Lung (tissue), 12 donors: ENCODE results near the gene XYLB. TPM values are rescaled to one million over a fixed set of nuclear protein-coding genes. Genes with fewer than 3 reads are reported as not detected.

Experiments used
- ATAC-seq: fragments of 200-7000 bp; cut with Tn5 transposase; one replicate; pipeline ENCODE4 v1.9.1; 2020; ENCODE audit warnings: moderate number of reproducible peaks; ENCODE audit not compliant: insufficient read depth, low FRiP score
- DNase-seq, 3 donors: peaks; one replicate each; pipeline ENCODE4 v3.0.0-alpha.2; 2013 to 2017
- H3K27ac ChIP-seq, 2 donors: one replicate each; pipeline ENCODE4 v1.5.1; 2013; ENCODE audit warnings: mild to moderate bottlenecking in 2 of 2, moderate library complexity in 2 of 2, control low read depth in 1 of 2, inconsistent platforms in 1 of 2, low read depth in 1 of 2, low read length in 1 of 2
- H3K27me3 ChIP-seq, 3 donors: one replicate each; pipeline ENCODE4 v1.5.1; 2013; ENCODE audit warnings: low read length in 2 of 3; ENCODE audit not compliant: control insufficient read depth in 3 of 3, insufficient read depth in 3 of 3
- H3K36me3 ChIP-seq, 4 donors: one replicate each; pipeline ENCODE4 v1.5.1; 2013; ENCODE audit warnings: low read length in 4 of 4, mild to moderate bottlenecking in 1 of 4, moderate library complexity in 1 of 4; ENCODE audit not compliant: control insufficient read depth in 4 of 4, insufficient read depth in 4 of 4
- H3K4me1 ChIP-seq, 5 donors: one replicate each; pipeline ENCODE4 v1.5.1; 2013; ENCODE audit warnings: low read length in 5 of 5, mild to moderate bottlenecking in 2 of 5, moderate library complexity in 1 of 5; ENCODE audit not compliant: control insufficient read depth in 5 of 5, insufficient read depth in 5 of 5
- H3K4me3 ChIP-seq: one replicate; pipeline ENCODE4 v1.5.1; 2013; ENCODE audit warnings: mild to moderate bottlenecking, control low read depth, moderate library complexity
- H3K9ac ChIP-seq, 2 donors: one replicate each; pipeline ENCODE4 v1.5.1; 2013; ENCODE audit warnings: low read length in 2 of 2, control low read depth in 1 of 2; ENCODE audit not compliant: insufficient read depth in 1 of 2
- H3K9me3 ChIP-seq, 4 donors: one replicate each; pipeline ENCODE4 v1.5.1; 2013; ENCODE audit warnings: low read length in 3 of 4, mild to moderate bottlenecking in 1 of 4, moderate library complexity in 1 of 4; ENCODE audit not compliant: control insufficient read depth in 4 of 4, insufficient read depth in 3 of 4
- WGBS, 2 donors: extraction: QIAGEN DNeasy Blood & Tissue Kit; methylation state at CpG; one replicate each; pipeline ENCODE4 v1.1.7; 2013; 5-methylcytosine and 5-hydroxymethylcytosine counted together
- polyA plus RNA-seq, 2 donors: library from polyadenylated mRNA; stranded (reverse); fragments of 200-250 nt; gene quantifications; one replicate each; pipeline ENCODE4 v1.2.1, GENCODE V29; 2013
- total RNA-seq, 2 donors: library from RNA; depleted of rRNA in 1 of 2; stranded (reverse); fragments of >200 nt in 1 of 2; gene quantifications; one replicate each; pipeline ENCODE4 v1.2.1, GENCODE V29; 2014 to 2021
- TF ChIP-seq, protein P1 (sequence below): IDR thresholded peaks from 2 replicates; pipeline ENCODE4 v1.5.1; 2012; ENCODE audit warnings: mild to moderate bottlenecking; ENCODE audit errors: control extremely low read depth, extremely low read depth
- donor health status: control.
- donor health status: control.
- donor health status: Bipolar disorder and iron deficiency.
- donor health status: healthy.
- donor health status: DM: yes; HTN: yes; CAD: no.

Gene XYLB
- total and polyA plus RNA-seq, 4 donors, result 0.89 to 5.8 (median 3.2) TPM

DNA sequence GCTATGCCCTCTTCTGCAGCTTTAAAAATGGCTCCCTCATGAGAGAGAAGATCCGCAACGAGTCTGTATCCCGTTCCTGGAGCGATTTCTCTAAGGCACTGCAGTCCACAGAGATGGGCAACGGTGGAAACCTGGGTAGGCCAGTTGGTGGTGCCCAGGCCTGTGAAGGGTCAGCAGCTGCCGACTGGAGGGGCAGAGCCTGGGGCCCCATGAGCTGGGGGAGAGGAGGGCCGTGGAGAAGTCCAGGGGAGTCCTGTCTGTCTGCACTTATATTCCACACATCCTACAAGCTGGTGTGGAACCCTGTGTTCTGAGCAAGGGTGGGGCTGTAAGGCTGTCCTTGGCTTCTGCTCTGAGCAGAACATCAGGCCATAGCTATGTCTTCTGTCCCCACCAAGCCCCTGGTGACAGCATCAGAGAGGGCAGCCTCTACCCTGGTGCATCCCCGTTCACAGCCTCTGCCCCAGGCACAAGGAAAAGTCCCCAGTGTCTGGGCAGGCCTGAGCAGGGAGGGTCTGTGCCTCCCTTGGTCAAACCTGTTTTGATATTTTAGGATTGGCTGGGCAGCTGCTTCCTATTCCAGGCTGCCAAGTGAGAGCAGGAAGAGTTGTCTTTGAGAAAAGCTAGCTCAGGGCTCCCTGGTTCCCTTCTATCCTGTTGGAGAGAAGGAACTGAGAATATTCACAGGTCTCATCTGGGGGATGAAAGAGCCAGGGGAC lies 29.7 kb downstream of the XYLB start:
- DNase-seq (no peak), ATAC-seq (no peak)
- no peaks in the 10 kb centered on the region for H3K27me3 ChIP-seq
- no peak overlapping the region for H3K27ac ChIP-seq
- no peaks in the 10 kb centered on the region for H3K9me3 ChIP-seq
- TF ChIP-seq, protein P1, sequence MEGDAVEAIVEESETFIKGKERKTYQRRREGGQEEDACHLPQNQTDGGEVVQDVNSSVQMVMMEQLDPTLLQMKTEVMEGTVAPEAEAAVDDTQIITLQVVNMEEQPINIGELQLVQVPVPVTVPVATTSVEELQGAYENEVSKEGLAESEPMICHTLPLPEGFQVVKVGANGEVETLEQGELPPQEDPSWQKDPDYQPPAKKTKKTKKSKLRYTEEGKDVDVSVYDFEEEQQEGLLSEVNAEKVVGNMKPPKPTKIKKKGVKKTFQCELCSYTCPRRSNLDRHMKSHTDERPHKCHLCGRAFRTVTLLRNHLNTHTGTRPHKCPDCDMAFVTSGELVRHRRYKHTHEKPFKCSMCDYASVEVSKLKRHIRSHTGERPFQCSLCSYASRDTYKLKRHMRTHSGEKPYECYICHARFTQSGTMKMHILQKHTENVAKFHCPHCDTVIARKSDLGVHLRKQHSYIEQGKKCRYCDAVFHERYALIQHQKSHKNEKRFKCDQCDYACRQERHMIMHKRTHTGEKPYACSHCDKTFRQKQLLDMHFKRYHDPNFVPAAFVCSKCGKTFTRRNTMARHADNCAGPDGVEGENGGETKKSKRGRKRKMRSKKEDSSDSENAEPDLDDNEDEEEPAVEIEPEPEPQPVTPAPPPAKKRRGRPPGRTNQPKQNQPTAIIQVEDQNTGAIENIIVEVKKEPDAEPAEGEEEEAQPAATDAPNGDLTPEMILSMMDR, result no peak
- WGBS, 2 donors, result 95 to 97% methylated on average over 8 of the region's 8 CpGs
- peaks cover 3 to 16% (median 6%) of the 10 kb centered on the region in 4 donors for H3K36me3 ChIP-seq
- no peaks in the 10 kb centered on the region for H3K4me1 ChIP-seq
- H3K9ac ChIP-seq, result no peak overlapping the region
- no peak overlapping the region for H3K4me3 ChIP-seq

- TF ChIP-seq, protein P1, result no peak
- no peak for DNase-seq
- no peak for ATAC-seq
Observed at GRCh38 chr3:38379201-38379770, 32.7 kb downstream of the XYLB start.

GRCh38 chr3:38382506-38383080 lies 36.0 kb downstream of the XYLB start:
- H3K9me3 ChIP-seq, result peaks cover 0 to 3% (median under 1%) of the 10 kb centered on the region in 4 donors
- peak in 2 of 3 donors; percentile 27 to 28 for DNase-seq
- no peak for ATAC-seq
- no peak overlapping the region for H3K4me3 ChIP-seq
- TF ChIP-seq, protein P1, result no peak
- no peaks in the 10 kb centered on the region for H3K4me1 ChIP-seq
- H3K9ac ChIP-seq, result no peak overlapping the region
- no peak overlapping the region for H3K27ac ChIP-seq
- no peaks in the 10 kb centered on the region for H3K27me3 ChIP-seq
- WGBS, 2 donors, result 81 to 85% methylated on average over 7 of the region's 7 CpGs
- peaks cover 3 to 17% (median 10%) of the 10 kb centered on the region in 4 donors for H3K36me3 ChIP-seq

More at GRCh38 chr3:38379201-38379770, 32.7 kb downstream of the XYLB start:
- Histone ChIP-seq H3K27me3 (no peaks in the 10 kb centered on the region), H3K9ac (no peak overlapping the region), H3K4me3 (no peak overlapping the region), H3K36me3 (peaks cover 3 to 14% (median 6%) of the 10 kb centered on the region in 4 donors), H3K9me3 (no peaks in the 10 kb centered on the region), H3K27ac (no peak overlapping the region), H3K4me1 (no peaks in the 10 kb centered on the region)
- WGBS, 2 donors, result 82 to 93% methylated on average over 7 of the region's 7 CpGs
